ENCODE measurements around the gene ETNPPL. TPM values are rescaled to one million over a fixed set of nuclear protein-coding genes. Genes with fewer than 3 reads are reported as not detected.

ETNPPL gene
- polyA plus RNA-seq, 1 donor, result not detected

DNA sequence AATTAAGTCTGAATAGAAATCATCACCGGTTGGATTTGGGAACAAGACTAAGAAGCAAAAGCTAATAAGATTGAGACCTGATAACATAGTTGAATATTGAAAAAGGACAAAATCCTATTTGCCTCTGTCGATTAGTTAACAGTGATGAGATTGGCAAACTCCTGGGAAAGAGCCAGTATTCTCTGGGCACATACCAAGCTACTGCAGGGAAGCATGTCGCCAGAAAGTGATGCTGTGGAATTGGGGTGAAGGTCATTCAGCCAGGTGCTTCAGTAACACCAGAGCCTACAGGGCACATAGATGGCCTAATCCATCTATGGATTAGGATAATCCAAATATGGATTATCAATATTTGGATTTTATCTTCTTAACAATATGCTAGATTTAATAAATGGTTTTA, 68.4 kb downstream of the ETNPPL start:
- no peak for DNase-seq

DNA sequence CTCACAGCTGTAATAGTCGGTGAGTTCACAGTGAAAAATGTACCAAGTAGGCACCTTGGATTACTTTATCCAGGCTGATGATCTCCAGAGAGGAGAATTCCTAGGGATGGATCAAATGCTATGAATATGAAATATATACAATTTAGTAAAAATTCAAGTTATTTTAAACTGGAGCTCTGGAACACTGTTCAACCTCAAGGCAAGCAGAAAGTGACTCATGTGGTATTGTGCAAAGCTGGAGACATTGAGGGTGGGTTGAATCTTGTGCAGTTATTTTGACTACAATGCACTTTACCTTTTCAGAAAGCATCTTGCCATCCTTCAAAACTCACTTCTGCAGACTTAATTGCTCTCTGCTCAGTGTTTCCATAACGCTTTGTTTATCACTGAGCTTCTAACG, 69.0 kb downstream of the ETNPPL start:
- DNase-seq, result no peak

DNA sequence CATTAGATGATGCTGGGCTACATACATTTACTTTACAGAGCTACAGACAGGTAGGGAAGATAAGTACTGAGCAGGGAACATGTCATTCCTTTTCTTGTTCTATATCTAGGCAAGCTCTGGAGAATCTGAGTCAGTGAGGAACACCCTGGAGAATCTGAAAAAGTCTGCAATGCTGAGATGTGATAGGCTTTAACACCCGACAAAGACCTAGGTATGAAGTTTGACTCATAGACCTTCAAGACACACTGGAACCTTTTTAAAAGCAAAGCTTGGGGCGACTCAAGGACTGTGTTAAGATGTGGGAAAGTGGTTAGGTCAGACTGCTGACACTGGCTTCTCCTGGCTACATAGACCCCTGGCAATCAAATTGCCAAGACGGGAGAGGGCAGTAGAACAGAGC, 69.6 kb downstream of the ETNPPL start:
- DNase-seq, result no peak

Other genes with a start within 250 kb of the ETNPPL start
- gene RPL34, start 142.5 kb downstream of the ETNPPL start, polyA plus RNA-seq (ENCODE audit: insufficient read length), result 1,760 TPM
- 127 TPM for gene OSTC, start 112.5 kb downstream of the ETNPPL start, polyA plus RNA-seq (ENCODE audit: insufficient read length)

Data from hindlimb muscle (tissue), 1 donor.